Endothelial cell of umbilical vein (primary cell): Measurements from ENCODE around the gene FKBP2. TPM values are rescaled to one million over a fixed set of nuclear protein-coding genes. Genes with fewer than 3 reads are reported as not detected.

Source experiments
- BruUV-seq: library from RNA; stranded (reverse); fragments of 400-500 nt; replicated peaks from 2 replicates; lab custom pipeline; 2021; lab: Mats Ljungman, UMichigan
- CTCF ChIA-PET: fragments of 300-600, 350-600 bp; sonication (Branson Sonifier 250); formaldehyde crosslinking; loops from one replicate; lab custom pipeline; 2021; ENCODE audit warnings: antibody characterized with exemption, inconsistent platforms; lab: Charles Lee
- POLR2A ChIA-PET: fragments of 300-600, 350-600 bp; sonication (Branson Sonifier 250); formaldehyde crosslinking; loops from one replicate; lab custom pipeline; 2021; ENCODE audit warnings: antibody characterized with exemption, inconsistent platforms; lab: Charles Lee
- DNase-seq: peaks from one replicate; pipeline ENCODE4 v3.0.0-alpha.2; 2011; ENCODE audit warnings: low read depth, low spot score
- FAIRE-seq: peaks from 2 replicates; lab custom pipeline; 2011; peaks lifted over from hg19 to GRCh38; lab: Jason Lieb, UNC
- H2AFZ ChIP-seq: 2 replicates; pipeline ENCODE4 v1.6.0; 2012; ENCODE audit warnings: low read depth, low read length, control low read depth, inconsistent platforms
- H3K27ac ChIP-seq: 2 replicates; pipeline ENCODE4 v1.5.1; 2011; ENCODE audit warnings: low read depth, mild to moderate bottlenecking, control low read depth, low read length, moderate library complexity; ENCODE audit not compliant: insufficient read depth
- H3K27me3 ChIP-seq, 2 experiments: 2 replicates each; pipeline versions ENCODE4 v1.6.0 to v1.6.1; 2011; ENCODE audit warnings: low read length in 2 of 2, mixed read lengths in 1 of 2; ENCODE audit not compliant: control insufficient read depth in 2 of 2, insufficient read depth in 2 of 2
- H3K36me3 ChIP-seq, 2 experiments: 2 replicates in 1 of 2; 3 replicates in 1 of 2; pipeline ENCODE4 v1.5.1; 2011; ENCODE audit warnings: low read length in 2 of 2, mild to moderate bottlenecking in 1 of 2, moderate library complexity in 1 of 2; ENCODE audit not compliant: control insufficient read depth in 2 of 2, insufficient read depth in 2 of 2; ENCODE audit errors: extremely low read depth in 1 of 2
- H3K4me1 ChIP-seq: 3 replicates; pipeline ENCODE4 v1.5.1; 2011; ENCODE audit warnings: mild to moderate bottlenecking, low read length; ENCODE audit not compliant: control insufficient read depth, insufficient read depth; ENCODE audit errors: extremely low read depth
- H3K4me2 ChIP-seq: 2 replicates; pipeline ENCODE4 v1.6.1; 2011; ENCODE audit warnings: low read length, control low read depth, mixed read lengths; ENCODE audit not compliant: insufficient read depth
- H3K4me3 ChIP-seq, 3 experiments: fragments of 200-600 bp in 1 of 3; sonication (generic), shearing (Covaris generic) in 1 of 3; replicated peaks in 1 of 3; 2 replicates each; pipeline ENCODE4 v1.5.1; 2011 to 2016; ENCODE audit warnings: control low read depth in 3 of 3, low read length in 3 of 3, mild to moderate bottlenecking in 2 of 3, inconsistent platforms in 1 of 3, low read depth in 1 of 3, moderate library complexity in 1 of 3; ENCODE audit not compliant: insufficient read depth in 1 of 3
- H3K79me2 ChIP-seq: 2 replicates; pipeline ENCODE4 v1.6.0; 2012; ENCODE audit warnings: low read length, inconsistent platforms; ENCODE audit not compliant: control insufficient read depth, insufficient read depth
- H3K9ac ChIP-seq: replicated peaks from 2 replicates; pipeline ENCODE3; 2011; ENCODE audit warnings: low read length, control low read depth; ENCODE audit not compliant: insufficient read depth; ENCODE audit errors: extremely low read depth
- H3K9me1 ChIP-seq: replicated peaks from 3 replicates; pipeline ENCODE4 v1.6.0; 2011; ENCODE audit warnings: mild to moderate bottlenecking, low read length; ENCODE audit not compliant: control insufficient read depth, insufficient read depth; ENCODE audit errors: extremely low read depth
- H3K9me3 ChIP-seq: replicated peaks from 2 replicates; pipeline ENCODE4 v1.5.1; 2012; ENCODE audit warnings: low read length, inconsistent platforms; ENCODE audit not compliant: control insufficient read depth, insufficient read depth
- H4K20me1 ChIP-seq: replicated peaks from 2 replicates; pipeline ENCODE3; 2011; ENCODE audit warnings: mild to moderate bottlenecking, low read length; ENCODE audit not compliant: control insufficient read depth, insufficient read depth; ENCODE audit errors: extremely low read depth
- CTCF ChIP-seq, 2 donors: IDR thresholded peaks; 1 replicate in 1 of 2; 2 replicates in 1 of 2; pipeline ENCODE4 v1.5.1; 2011; ENCODE audit warnings: low read length in 2 of 2, mild to moderate bottlenecking in 2 of 2, moderate library complexity in 2 of 2, control low read depth in 1 of 2, inconsistent platforms in 1 of 2, low read depth in 1 of 2; ENCODE audit not compliant: insufficient read depth in 1 of 2; ENCODE audit errors: extremely low read depth in 1 of 2
- EZH2 ChIP-seq: IDR thresholded peaks from 2 replicates; pipeline ENCODE4 v1.6.1; 2012; ENCODE audit warnings: borderline replicate concordance, low read depth, mild to moderate bottlenecking, moderate library complexity, low read length, inconsistent platforms; ENCODE audit not compliant: severe bottlenecking
- FOS ChIP-seq: IDR thresholded peaks from 2 replicates; pipeline ENCODE4 v1.6.1; 2011; ENCODE audit warnings: mild to moderate bottlenecking, low read length, moderate library complexity, borderline replicate concordance; ENCODE audit not compliant: insufficient read depth
- GATA2 ChIP-seq: IDR thresholded peaks from 2 replicates; pipeline ENCODE4 v1.7.0; 2011; ENCODE audit warnings: low read depth, mild to moderate bottlenecking, moderate library complexity, mixed read lengths, low read length; ENCODE audit not compliant: insufficient read length, insufficient read depth
- JUN ChIP-seq: IDR thresholded peaks from 2 replicates; pipeline ENCODE4 v1.6.1; 2011; ENCODE audit warnings: borderline replicate concordance, low read depth; ENCODE audit not compliant: insufficient read length, insufficient read depth
- MAX ChIP-seq: IDR thresholded peaks from 2 replicates; pipeline ENCODE4 v1.6.1; 2011; ENCODE audit not compliant: insufficient read depth, insufficient read length
- MYC ChIP-seq: IDR thresholded peaks from one replicate; pipeline ENCODE4 v1.6.1; 2011; ENCODE audit warnings: mild to moderate bottlenecking, low read depth, low read length
- POLR2A ChIP-seq: IDR thresholded peaks from 2 replicates; pipeline ENCODE4 v1.6.1; 2012; ENCODE audit warnings: low read depth, mild to moderate bottlenecking, control low read depth, low read length
- POLR2AphosphoS5 ChIP-seq: IDR thresholded peaks from 2 replicates; pipeline ENCODE4 v1.6.1; 2012; ENCODE audit warnings: low read depth, mild to moderate bottlenecking, control low read depth, low read length, moderate library complexity; ENCODE audit not compliant: insufficient read depth
- dilution Hi-C: fragments of 300-500 bp; cut with MboI; formaldehyde crosslinking; loops from one replicate; pipeline ENCODE4 v1.15.0; 2019; ENCODE audit warnings: low sequenced_read_pairs; ENCODE audit not compliant: extremely low pct_ligation_motif_present
- intact Hi-C: fragments of 100-400 bp; cut with micrococcal nuclease; formaldehyde crosslinking; loops from one replicate; pipeline ENCODE4 v1.10.0; 2022
- polyA plus RNA-seq, 4 experiments: library from polyadenylated mRNA; depleted of rRNA in 3 of 4; stranded (reverse) in 3 of 4; unstranded in 1 of 4; fragments of >200 nt; gene quantifications; 2 replicates each; pipeline versions ENCODE4 v1.2.1 to v1.2.3, GENCODE V29; 2011 to 2012; ENCODE audit warnings: missing spikeins in 1 of 4
- total RNA-seq: library from RNA; stranded (reverse); gene quantifications from 2 replicates; pipeline ENCODE4 v1.2.3, GENCODE V29; 2021

The FKBP2 gene
- total and polyA plus RNA-seq, 2 donors (not counting 3 experiments of a cell fraction or from before 2014, with no cell fraction given): 48.5 to 74.4 TPM

GRCh38 chr11:64248578-64248977, 7.7 kb downstream of the FKBP2 start:
- FAIRE-seq (no peak), DNase-seq (no peak)
- Histone ChIP-seq H4K20me1 (no peaks in the 10 kb centered on the region), H3K36me3 (peaks cover 0 to 5% of the 10 kb centered on the region in 2 experiments), H3K9me3 (no peaks in the 10 kb centered on the region), H3K27ac (no peak overlapping the region), H3K4me2 (no peak overlapping the region), H3K9me1 (no peaks in the 10 kb centered on the region), H3K79me2 (peaks cover 41% of the 10 kb centered on the region), H3K9ac (no peak overlapping the region), H2AFZ (no peak overlapping the region), H3K27me3 (no peaks in the 10 kb centered on the region), H3K4me1 (peaks cover 34% of the 10 kb centered on the region), H3K4me3 (no peak overlapping the region)
- ChIA-PET POLR2A (interaction anchor here (0.6 kb wide), 1 partner anchor 479 kb away, joined by 6 read pairs; no protein-coding TSS in a partner anchor), CTCF (interaction anchor here (1.1 to 4.7 kb wide), 3 partner anchors 21 to 106 kb away, joined by 3 to 60 read pairs (median 3); no protein-coding TSS in a partner anchor)
- dilution Hi-C loops: no loop called here
- TF ChIP-seq MAX (no peak), EZH2 (no peak), MYC (no peak), FOS (no peak), CTCF (IDR thresholded peaks at IDR 0.05; ENCODE audit: extremely low read depth in 1 of 2, insufficient read depth in 1 of 2, low read depth in 1 of 2, low read length in 2 of 2) (no peak), POLR2AphosphoS5 (no peak), JUN (no peak), GATA2 (no peak), POLR2A (no peak)
- BruUV-seq: no TSS peak
- intact Hi-C loops: no loop called here
